SW480 (cell line): ENCODE data around the gene SYDE1.
"Not testable (repeated sequence)": the region's sequence is repeated elsewhere in the genome, so short reads cannot be mapped to it uniquely, and the experiment has no call there.

Experiments
- DNase-seq: peaks from one replicate; pipeline ENCODE4 v3.0.0-alpha.2; 2016; ENCODE audit warnings: low spot score

SYDE1 gene

DNA sequence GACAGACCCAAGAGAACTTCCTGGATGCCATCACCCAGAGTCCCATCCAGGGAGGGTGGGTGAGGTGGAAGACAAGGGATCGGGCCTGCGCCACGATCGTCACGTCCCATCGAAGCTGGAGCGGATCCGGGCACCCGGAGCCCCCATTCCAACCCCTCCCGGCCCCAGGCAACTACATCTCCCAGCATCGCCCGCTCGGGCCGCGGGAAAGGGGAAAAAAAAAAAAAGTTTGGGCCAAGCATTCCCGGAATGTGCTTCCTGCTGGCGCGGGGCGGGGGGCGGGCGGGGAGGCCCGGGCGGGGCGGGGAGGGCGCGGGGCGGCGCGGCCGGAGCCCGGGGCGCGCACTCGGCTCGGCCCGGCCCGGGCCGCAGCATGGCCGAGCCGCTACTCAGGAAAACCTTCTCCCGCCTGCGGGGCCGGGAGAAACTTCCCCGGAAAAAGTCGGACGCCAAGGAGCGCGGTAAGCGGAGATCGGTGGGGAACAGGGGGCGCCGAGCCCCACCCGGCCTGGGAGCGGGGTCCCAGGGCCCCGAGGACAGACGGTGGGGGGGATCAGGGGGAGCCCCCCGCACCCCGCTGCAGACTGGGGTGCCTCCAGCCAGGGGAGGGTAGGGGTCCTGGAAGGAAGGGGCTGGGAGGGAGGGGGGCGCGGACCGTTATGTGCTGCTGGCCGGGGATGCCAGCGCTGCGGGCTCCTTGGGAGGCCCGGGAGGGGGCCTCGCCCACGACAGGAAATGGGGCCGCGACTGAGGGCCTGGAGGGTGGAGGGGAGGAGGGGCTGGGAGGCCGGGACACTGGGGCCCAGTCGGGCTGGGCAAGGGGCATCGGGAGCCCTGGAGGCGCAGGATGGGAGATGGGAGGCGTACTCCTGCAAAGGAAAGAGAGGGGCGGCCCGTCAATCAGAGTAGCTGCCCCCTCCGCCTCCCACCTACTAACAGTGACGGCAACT is at the start of gene SYDE1:
Gene SYDE1 (plus strand): TSS at position 341 of the 950 bp plus-strand sequence. CDS start 33 bp downstream, at position 374.
- DNase-seq, result no peak

GRCh38 chr19:15062036-15062435 is 45.2 kb upstream of the SYDE1 start:
- DNase-seq, result no peak

DNA sequence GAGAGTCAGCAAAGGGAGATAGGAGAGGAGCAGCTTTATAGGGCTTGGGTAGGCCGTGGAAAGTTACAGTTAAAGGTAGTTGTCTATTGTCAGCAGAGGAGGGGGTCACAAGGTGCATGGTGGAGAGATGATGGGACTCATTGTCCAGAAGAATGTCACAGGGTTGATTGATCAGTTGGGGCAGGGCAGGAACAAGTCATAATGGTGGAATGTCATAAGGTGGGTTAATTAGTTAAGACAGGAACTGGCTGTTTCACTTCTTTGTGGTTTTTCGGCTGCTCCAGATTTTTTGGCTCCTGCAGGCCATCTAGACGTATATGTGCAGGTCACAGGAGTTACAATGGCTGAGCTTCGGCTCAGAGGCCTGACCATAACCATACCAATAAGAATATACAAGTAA is 36.8 kb upstream of the SYDE1 start:
- DNase-seq, result not testable (repeated sequence)

- no peak for DNase-seq
These were observed 34.1 kb upstream of the SYDE1 start for GRCh38 chr19:15072930-15073647.

- no peak for DNase-seq
These were observed 32.8 kb upstream of the SYDE1 start for GRCh38 chr19:15074371-15074770.

DNA sequence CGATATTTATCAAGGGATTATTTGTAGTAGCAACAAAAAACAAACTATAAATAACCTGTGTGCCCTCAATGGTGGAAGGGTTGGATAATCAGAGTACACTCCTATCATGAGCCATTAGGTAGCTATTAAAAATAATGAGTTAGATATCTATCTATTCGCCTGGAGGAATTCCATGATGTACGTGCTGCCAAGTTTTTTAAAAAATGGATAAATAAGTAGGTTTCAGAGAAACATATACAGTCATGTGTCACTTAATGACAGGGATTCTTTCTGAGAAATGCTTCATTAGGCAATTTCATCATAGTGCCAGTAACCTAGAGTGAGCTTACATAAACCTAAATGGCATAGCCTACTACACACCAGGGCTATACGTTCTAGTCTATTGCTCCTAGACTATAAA is 31.4 kb upstream of the SYDE1 start:
- no peak for DNase-seq

GRCh38 chr19:15080002-15080401 is 27.2 kb upstream of the SYDE1 start:
- DNase-seq, result not testable (repeated sequence)

DNA sequence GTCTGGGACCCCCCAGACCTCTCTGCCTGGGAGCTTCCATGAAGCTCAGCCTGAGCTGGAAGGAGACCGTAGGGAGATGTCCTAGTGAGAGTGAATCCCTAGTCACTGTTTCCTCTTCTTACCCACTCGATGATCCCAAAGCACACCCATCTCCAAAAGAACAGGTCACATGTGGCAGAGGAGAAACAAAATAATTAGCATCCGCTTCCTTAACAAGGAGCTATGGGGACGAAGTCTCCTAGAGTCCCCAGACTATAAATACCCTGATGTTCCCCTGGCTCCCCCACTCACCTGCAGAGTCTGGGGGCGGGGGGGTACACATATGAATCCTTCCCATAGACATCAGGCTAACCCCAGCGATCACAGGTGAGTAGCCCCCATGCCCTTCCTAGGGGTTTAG is 25.3 kb upstream of the SYDE1 start, which contains the start of gene OR1I1:
Gene OR1I1 (plus strand): TSS at position 301 of the 400 bp plus-strand sequence. CDS start 4,855 bp downstream, outside the sequence.
- DNase-seq, result no peak

- DNase-seq, result no peak
These were observed 20.0 kb upstream of the SYDE1 start for GRCh38 chr19:15087182-15087581.

DNA sequence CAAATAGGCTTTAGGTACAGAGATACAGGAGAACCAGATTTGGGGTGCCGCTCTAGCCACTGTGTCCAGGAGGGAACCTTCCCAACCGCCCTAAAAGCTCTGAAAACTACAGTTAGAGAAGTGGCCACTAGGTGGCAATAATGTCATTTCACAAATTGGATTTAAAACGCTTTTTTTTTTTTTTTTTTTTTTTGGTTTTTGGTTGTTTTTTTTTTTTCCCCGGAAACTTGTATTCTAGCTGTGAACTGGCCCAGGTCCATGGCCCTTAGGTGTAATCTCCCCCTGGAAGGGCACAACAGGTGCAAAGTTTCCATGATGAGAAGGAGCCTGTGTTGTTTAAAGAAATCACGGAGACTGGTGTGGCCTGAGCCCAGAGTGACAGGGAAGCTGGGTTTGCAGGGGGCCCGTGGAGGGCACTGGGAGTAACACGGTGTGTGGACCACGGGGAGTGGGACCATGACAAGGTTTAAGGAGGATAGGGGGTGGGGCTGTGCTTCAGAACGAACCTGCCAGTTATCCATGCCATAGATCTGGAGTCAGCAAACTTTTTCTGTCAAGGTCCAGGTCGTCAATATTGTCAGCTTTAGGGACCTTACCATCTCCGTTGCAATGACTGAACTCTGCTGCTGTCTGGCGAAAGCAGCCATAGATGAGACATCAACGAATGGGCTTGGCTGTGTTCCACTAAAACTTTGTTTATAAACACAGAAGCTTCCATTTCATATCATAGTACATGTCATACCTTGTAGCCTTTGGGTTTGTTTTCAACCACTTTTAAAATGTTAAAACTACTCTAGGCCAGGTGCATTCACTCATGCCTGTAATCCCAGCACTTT is 15.1 kb upstream of the SYDE1 start:
- peak; percentile 61 for DNase-seq

DNA sequence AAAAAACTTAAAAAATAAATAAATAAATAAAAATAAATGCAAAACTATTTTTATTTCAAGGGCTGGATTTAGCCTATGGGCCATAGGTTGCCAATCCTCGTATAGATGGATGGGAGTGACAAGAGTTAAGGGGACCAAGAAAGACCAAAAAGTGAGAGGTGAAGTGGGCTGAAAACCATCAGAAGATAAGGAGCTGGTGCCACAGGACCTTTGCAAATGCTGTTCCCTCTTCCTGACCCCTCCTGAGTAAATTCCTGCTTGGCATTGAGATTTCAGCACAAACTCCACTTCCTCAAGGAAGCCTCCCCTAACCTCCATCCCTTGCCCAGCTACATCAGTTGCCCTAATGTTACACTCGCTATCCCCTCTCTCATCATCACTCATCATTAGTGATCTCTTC is 14.2 kb upstream of the SYDE1 start:
- DNase-seq, result no peak

- DNase-seq, result no peak
These were observed 11.0 kb upstream of the SYDE1 start for GRCh38 chr19:15096223-15096622.

DNA sequence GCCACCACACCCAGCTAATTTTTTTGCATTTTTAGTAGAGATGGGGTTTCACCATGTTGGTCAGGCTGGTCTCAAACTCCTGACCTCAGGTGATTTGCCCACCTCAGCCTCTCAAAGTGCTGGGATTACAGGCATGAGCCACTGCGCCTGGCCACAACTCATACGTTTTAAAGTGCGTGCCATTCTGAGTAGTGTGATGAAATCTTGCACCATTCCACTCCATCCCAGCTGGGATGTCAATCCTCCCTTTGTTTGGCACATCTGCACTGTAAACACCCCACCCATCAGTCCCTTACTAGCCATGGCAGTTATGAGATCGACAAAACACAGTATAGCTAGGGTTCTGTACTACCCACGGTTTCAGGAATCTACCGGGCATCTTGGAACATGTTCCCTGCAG is 9.2 kb upstream of the SYDE1 start:
- not testable (repeated sequence) for DNase-seq

GRCh38 chr19:15098460-15098859 is 8.7 kb upstream of the SYDE1 start:
- no peak for DNase-seq

- no peak for DNase-seq
These were observed 8.1 kb upstream of the SYDE1 start for GRCh38 chr19:15099017-15099582.

- DNase-seq, result no peak
These were observed 5.6 kb upstream of the SYDE1 start for GRCh38 chr19:15101479-15102082.

DNA sequence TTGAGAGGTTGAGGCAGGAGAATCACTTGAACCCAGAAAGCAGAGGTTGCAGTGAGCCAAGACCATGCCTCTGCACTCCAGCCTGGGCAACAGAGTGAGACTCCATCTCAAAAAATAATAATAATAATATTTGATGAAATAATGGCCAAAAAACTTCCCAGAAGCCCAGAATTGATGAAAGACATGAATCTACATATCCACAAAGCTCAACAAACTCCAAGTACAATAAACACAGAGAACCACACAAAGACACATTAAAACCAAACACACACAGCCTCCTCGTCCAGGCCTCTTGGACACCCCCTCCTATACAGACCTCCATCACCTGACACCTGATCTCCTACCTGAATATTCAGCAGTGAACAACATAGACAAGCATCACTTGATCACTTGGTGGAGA is 3.2 kb upstream of the SYDE1 start:
- no peak for DNase-seq

- no peak for DNase-seq
These were observed 2.8 kb upstream of the SYDE1 start for GRCh38 chr19:15104411-15104810.

- no peak for DNase-seq
These were observed 2.2 kb upstream of the SYDE1 start for GRCh38 chr19:15105044-15105443.

DNA sequence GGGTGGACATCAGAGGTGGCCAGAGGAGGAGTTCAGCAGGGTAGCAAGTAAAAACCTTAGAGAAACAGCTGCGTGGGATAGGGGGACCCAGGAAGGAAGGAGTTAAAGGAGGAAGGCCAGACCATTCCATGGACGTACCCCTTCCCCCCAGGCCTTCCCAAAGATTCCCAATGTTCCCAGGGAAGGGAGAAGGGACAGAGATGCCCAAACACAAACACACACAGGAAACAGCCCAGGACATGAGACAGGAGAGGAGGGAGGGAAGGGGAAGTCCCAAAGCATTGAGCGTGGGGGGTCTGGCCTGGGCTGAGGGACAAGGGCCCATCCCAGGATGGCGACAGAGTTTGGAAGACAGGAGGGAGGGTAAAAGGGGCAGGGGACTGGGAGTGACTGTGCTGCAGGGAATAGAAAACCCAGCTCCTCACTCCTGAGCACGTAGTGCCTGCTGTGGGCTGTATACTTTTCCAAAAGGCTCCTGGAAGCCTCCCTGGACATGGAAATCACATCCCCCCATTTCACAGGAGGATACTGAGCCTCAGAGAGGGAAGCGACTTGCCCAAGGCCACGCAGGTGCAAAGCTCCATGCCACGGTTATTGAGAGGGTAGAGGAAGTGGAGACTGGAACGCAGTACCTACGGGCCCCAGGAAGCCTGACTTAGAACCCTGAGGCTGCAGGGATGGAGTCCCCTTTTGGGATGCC is 1.1 kb downstream of the SYDE1 start:
- DNase-seq, result no peak
